OCI-LY3 (cell line): Measurements from ENCODE around the gene KIF12.

ENCODE experiments used
- CTCF ChIP-seq: fragments of 200-600, 300-600 bp; sonication (generic); IDR thresholded peaks from 2 replicates; pipeline ENCODE4 v1.5.1; 2014; ENCODE audit warnings: antibody characterized with exemption, low read length, low read depth
- EZH2phosphoT487 ChIP-seq: fragments of 200-600 bp; shearing (Covaris generic); IDR thresholded peaks from 2 replicates; pipeline ENCODE4 v1.6.1; 2018; ENCODE audit warnings: antibody characterized with exemption, mixed run types, low read depth

GRCh38 chr9:114105236-114105635 is 6.1 kb upstream of the KIF12 start:
- TF ChIP-seq CTCF = no peak
- TF ChIP-seq EZH2phosphoT487 = no peak
